ENCODE measurements around the gene TMC5.
"Not testable (repeated sequence)": the region's sequence is repeated elsewhere in the genome, so short reads cannot be mapped to it uniquely, and the experiment has no call there.

Gene TMC5

DNA sequence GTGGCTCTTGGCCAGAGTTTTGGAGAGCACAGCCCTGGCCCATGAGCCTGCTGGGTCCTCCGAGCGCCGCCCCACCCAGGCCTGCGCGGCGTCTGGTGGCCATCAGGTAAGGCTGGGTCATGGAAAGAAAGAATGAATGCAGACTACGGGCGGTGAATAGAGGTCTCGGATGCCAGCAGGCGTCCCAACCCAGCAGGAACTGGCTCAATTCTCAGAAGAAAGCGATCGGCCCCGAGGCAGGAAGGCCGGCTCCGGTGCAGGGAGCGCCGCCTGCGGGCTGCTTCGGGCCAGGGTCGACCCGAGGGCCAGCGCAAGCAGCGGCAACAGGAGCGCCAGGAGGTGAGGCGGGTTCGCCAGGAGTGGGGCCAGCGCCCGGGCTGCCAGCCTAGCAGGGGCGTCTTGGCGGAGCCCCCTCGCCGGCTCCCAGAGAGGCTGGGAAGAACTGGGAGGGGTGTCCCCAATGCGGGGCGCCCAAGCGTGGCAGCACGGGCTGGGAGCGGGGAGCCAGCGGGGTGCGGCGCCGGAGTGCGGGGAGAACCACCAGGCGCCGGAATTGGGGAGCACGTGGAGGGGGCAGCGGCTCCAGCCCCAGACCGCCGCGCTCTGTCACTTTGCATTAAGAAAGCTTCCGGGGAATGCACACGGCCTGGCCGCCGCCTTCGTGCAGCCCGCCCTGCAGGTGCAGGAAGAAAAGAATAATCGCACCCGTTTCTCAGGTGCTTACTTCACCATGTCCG is 7.1 kb upstream of the TMC5 start:
- peak; percentile 61 for DNase-seq

GRCh38 chr16:19411298-19411697 is 6.4 kb upstream of the TMC5 start:
- no peak for DNase-seq

DNA sequence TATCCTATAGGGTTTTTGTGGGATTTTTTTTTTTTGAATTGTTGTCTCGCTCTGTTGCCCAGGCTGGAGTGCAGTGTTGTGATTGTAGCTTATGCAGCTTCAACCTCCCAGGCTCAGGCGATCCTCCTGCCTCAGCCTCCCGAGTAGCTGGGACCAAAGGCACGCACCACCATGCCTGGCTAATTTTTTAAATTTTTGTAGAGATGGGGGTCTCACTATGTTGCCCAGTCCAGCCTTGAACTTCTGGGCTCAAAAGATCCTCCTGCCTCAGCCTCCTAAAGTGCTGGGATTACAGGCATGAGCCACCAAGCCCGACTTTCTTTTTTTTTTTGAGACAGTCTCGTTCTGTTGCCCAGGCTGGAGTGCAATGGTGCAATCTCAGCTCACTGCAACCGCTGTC is 5.6 kb upstream of the TMC5 start:
- DNase-seq: not testable (repeated sequence)

DNA sequence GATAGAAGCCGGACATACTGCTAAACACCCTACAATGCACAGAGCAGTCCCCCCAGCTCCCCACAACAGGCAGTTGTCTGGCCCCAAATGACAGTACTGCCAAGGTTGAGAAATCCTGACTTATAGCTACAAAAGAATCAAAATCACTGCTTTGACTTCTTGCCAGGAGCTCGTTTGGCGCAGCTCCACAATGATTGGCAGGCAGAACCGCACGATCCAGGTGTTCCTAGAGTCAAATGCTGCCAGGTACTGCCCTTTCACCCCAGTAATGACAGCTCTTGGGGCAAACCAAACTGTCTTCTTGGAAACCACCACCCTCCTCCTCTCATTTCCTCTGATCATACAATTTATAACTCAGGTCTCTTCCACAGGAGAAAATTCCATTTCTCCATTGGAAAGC is 2.2 kb upstream of the TMC5 start:
- DNase-seq: no peak

GRCh38 chr16:19415918-19416317 is 1.8 kb upstream of the TMC5 start:
- DNase-seq: no peak

- no peak for DNase-seq
Measured at GRCh38 chr16:19418200-19418599, 517 bp downstream of the TMC5 start.

GRCh38 chr16:19419698-19420075 is 2.0 kb downstream of the TMC5 start:
- DNase-seq: no peak

DNA sequence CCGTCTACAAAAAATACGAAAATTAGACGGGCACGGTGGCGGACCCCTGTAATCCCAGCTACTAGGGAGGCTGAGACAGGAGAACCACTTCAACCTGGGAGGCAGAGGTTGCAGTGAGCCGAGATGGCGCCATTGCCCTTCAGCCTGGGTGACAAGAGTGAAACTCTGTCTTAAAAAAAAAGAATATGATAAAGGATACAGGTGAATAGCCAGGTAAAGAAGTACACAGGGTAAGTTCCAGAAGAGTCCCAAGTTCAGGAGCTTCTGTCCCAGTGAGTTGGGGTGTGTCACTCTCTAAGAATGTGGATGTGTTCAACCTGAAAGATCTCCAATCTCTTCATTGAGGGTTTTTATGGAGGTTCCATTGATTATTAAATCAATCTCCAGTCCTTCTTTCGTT is 6.8 kb downstream of the TMC5 start:
- no peak for DNase-seq

- DNase-seq: no peak
Measured at GRCh38 chr16:19430345-19430744, 12.7 kb downstream of the TMC5 start.

GRCh38 chr16:19431636-19432340 is 14.1 kb downstream of the TMC5 start:
- no peak for DNase-seq

DNA sequence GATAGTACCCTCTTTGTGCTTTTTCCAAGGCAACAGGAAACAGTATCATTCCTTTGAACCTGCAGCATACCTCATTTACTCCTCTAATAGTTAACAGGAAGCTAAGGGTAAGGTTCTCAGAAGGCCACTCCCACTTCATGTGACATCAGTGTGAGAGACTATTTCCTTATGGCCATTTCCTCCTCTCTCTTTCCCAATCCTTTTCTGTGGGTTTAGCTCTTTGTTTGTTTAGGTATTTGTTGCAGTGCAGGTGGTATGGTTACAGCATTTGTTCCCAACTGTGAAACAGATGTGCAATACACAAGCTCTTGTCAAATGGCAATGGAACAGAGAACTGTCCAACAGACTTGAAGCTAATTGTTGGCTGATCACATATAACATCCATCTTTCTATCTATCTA is 14.7 kb downstream of the TMC5 start:
- peak; percentile 16 for DNase-seq

- DNase-seq: no peak
Measured at GRCh38 chr16:19434584-19434983, 16.9 kb downstream of the TMC5 start.

GRCh38 chr16:19436540-19436939 is 18.9 kb downstream of the TMC5 start:
- DNase-seq: no peak

GRCh38 chr16:19437280-19437679 is 19.6 kb downstream of the TMC5 start:
- no peak for DNase-seq

GRCh38 chr16:19438739-19439138 is 21.1 kb downstream of the TMC5 start:
- DNase-seq: no peak

DNA sequence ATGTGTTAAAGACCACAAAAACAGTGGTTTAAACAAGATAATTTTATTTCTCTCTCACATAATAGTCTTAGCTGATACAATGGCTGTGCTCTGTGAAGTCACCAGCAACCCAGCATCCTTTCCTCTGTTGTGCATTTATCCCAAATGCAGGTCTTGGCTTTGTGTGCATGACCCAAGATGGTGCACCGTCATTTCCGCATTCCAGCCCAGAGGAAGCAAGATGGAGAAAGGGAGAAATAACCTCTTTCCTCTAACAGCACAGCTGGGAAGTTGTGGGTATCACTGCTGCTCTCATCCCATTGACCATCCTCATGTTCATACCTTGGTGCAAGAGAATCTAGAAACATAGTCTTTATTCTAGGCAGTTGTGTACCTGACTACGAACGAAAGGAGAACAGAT is 21.8 kb downstream of the TMC5 start:
- DNase-seq: no peak

- DNase-seq: no peak
Measured at GRCh38 chr16:19443659-19444058, 26.0 kb downstream of the TMC5 start.

- DNase-seq: no peak
Measured at GRCh38 chr16:19446300-19446846, 28.7 kb downstream of the TMC5 start.

- no peak for DNase-seq
Measured at GRCh38 chr16:19446886-19447285, 29.2 kb downstream of the TMC5 start.

DNA sequence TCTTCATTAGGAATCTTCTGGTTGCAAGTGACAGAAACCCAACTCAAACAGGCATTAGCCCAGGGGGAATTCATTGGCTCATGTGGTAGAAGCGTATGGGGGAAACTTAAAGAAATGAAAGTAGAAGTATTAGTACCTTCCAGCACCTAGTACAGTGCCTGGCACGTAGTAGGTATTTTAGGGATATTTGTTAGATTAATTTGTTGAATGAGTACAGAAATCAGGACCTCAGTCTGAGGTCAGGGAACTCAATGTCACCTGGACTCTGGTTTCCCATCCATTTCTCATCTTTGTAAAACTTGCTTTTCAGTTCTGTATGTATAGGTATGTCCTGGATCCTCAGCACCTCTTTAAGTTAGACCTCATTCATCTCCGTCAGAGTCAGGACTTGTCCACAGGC is 32.5 kb downstream of the TMC5 start:
- no peak for DNase-seq

- DNase-seq: no peak
Measured at GRCh38 chr16:19458722-19459379, 41.2 kb downstream of the TMC5 start.

GRCh38 chr16:19460397-19460796 is 42.7 kb downstream of the TMC5 start:
- no peak for DNase-seq

DNA sequence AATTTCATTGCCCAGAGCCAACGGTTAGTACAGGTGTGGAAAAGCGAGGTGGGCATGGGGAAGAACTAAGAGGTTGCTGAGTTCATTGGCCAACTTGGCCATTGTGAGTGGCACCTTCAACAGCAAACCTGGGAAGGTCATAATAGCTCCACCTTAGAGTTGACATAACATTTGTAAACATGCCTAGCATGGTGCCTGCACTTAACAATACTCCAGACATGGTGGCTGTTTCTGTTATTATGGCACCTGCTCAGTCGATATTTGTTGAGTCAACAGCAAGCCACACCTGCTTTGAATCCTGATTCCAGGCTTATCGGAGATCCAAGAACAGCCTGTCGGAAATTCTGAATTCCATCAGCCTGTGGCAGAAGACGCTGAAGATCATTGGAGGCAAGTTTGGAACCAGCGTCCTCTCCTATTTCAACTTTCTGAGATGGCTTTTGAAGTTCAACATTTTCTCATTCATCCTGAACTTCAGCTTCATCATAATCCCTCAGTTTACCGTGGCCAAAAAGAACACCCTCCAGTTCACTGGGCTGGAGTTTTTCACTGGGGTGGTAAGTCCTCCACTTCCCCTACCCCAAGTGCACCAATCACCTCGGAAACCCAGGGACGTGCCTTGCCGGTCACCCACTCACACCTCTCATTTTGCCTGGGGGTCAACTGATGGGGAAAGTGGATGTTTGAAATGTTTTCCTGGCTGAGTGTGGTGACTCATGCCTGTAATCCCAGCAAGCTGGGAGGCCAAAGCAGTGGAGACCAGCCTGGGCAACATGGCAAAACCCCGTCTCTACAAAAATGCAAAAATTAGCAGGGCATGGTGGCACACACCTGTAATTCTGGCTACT is 46.0 kb downstream of the TMC5 start:
- DNase-seq: no peak
